PC-9 (cell line): ENCODE data around the gene PARM1. TPM values are rescaled to one million over a fixed set of nuclear protein-coding genes. Genes with fewer than 3 reads are reported as not detected.
A peak's percentile ranks its signal among the peaks of the same experiment; 100 is the strongest.

Experiments
- BruUV-seq: library from RNA; stranded (reverse); fragments of 400-500 nt; replicated peaks from 2 replicates; lab custom pipeline; 2021; lab: Mats Ljungman, UMichigan
- CTCF ChIA-PET: fragments of 300-600 bp; sonication (Branson Sonifier 250); formaldehyde crosslinking; loops from one replicate; lab custom pipeline; 2022; ENCODE audit warnings: antibody characterized with exemption; lab: Charles Lee
- POLR2A ChIA-PET: fragments of 300-600 bp; sonication (Branson Sonifier 250); formaldehyde crosslinking; loops from one replicate; lab custom pipeline; 2022; ENCODE audit warnings: antibody characterized with exemption; ENCODE audit not compliant: unreplicated experiment; lab: Charles Lee
- DNase-seq, 2 experiments: peaks; one replicate each; pipeline versions ENCODE4 v3.0.0 to v3.0.0-alpha.2; 2015 to 2022; ENCODE audit warnings: mixed read lengths in 1 of 2
- H2AFZ ChIP-seq: fragments of 200-600 bp; sonication (generic); 2 replicates; pipeline ENCODE4 v1.8.1; 2017; ENCODE audit warnings: antibody characterized with exemption
- H3F3A ChIP-seq: fragments of 200-600 bp; sonication (generic); 2 replicates; pipeline ENCODE4 v1.8.1; 2017; ENCODE audit warnings: antibody characterized with exemption, mild to moderate bottlenecking, low read depth; ENCODE audit not compliant: insufficient read depth
- H3K27ac ChIP-seq: fragments of 200-600 bp; sonication (generic); 2 replicates; pipeline ENCODE4 v1.6.1; 2016; ENCODE audit warnings: mixed run types
- H3K27me3 ChIP-seq: fragments of 200-600 bp; sonication (generic); 2 replicates; pipeline ENCODE4 v1.6.1; 2016; ENCODE audit warnings: low read depth, mixed run types; ENCODE audit not compliant: insufficient read depth
- H3K36me3 ChIP-seq: fragments of 200-600 bp; sonication (generic); 2 replicates; pipeline ENCODE4 v1.6.1; 2016; ENCODE audit warnings: low read depth, mixed run types
- H3K4me1 ChIP-seq: fragments of 200-600 bp; sonication (generic); replicated peaks from 2 replicates; pipeline ENCODE4 v1.6.1; 2016; ENCODE audit warnings: mixed run types; ENCODE audit not compliant: insufficient read depth
- H3K4me2 ChIP-seq: fragments of 200-600 bp; sonication (generic); 2 replicates; pipeline ENCODE4 v1.6.1; 2017; ENCODE audit warnings: mixed run types
- H3K4me3 ChIP-seq: fragments of 200-600 bp; sonication (generic); 2 replicates; pipeline ENCODE4 v1.6.1; 2016; ENCODE audit warnings: mixed run types
- H3K79me2 ChIP-seq: fragments of 200-600 bp; sonication (generic); 2 replicates; pipeline ENCODE4 v1.6.1; 2017; ENCODE audit warnings: low read depth, mixed run types
- H3K9me2 ChIP-seq: fragments of 200-600 bp; sonication (generic); 2 replicates; pipeline ENCODE4 v1.8.1; 2017; ENCODE audit warnings: mild to moderate bottlenecking; ENCODE audit not compliant: insufficient read depth
- H3K9me3 ChIP-seq: fragments of 200-600 bp; sonication (generic); 2 replicates; pipeline ENCODE4 v1.8.1; 2016; ENCODE audit warnings: low read depth; ENCODE audit not compliant: insufficient read depth
- H4K20me1 ChIP-seq: fragments of 200-600 bp; sonication (generic); 2 replicates; pipeline ENCODE4 v1.8.1; 2017; ENCODE audit not compliant: insufficient read depth
- EZH2 ChIP-seq: fragments of 200-600 bp; sonication (generic); IDR thresholded peaks from 2 replicates; pipeline ENCODE4 v1.8.0; 2017; ENCODE audit warnings: antibody characterized with exemption, low read depth
- intact Hi-C: fragments of 100-400 bp; cut with micrococcal nuclease; formaldehyde crosslinking; loops from one replicate; pipeline ENCODE4 v1.10.0; 2022; ENCODE audit not compliant: unreplicated experiment
- total RNA-seq: library from RNA; stranded (reverse); gene quantifications from 2 replicates; pipeline ENCODE4 v1.2.3, GENCODE V29; 2021
- TF ChIP-seq, protein P1 (sequence below): fragments of 200-600 bp; sonication (generic); conservative IDR thresholded peaks from 2 replicates; pipeline ENCODE4 v1.6.1; 2017; ENCODE audit warnings: mixed run types, antibody characterized with exemption, mild to moderate bottlenecking, moderate library complexity

The PARM1 gene
- total RNA-seq, 1 experiment from 2014 or later, result 0.44 TPM

DNA sequence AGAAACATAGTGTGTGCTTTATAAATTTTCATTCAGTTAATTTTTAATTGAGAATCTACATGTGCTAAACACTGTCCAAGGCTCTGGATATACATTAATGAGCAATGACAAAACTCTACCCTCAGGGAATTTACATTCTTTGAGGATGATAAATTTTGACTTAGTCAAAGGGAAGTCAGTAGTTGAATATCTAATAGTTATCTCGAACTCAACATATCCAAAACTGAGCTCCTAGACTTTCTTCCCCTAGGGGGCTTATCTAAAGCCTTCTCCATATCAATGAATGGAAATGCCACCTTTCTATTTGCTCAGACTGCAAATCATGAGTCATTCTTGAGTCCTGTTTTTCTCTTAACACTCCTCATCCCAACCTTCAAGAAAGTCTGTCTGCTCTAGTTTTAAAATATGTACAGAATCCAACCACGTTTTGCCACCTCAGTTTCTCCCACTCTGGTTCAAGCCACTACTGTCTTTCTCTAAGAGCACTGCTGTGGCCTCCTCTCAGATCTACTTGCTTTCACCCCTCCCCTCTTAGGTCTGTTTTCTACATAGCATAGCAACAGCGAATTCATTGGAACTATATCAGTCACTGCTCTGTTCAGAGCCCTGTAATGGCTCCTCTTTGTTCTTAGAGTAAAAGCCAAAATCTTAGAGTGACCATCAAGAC, 9.5 kb downstream of the PARM1 start:
- H3K9me3 ChIP-seq, result no peaks in the 10 kb centered on the region
- intact Hi-C loops, result no loop called here
- H4K20me1 ChIP-seq, result no peaks in the 10 kb centered on the region
- ChIA-PET CTCF (no interaction called here), POLR2A (interaction anchor here (0.7 kb wide), 1 partner anchor 1834 kb away, joined by 5 read pairs; no protein-coding TSS in a partner anchor)
- H2AFZ ChIP-seq, result no peak overlapping the region
- H3K27ac ChIP-seq, result no peak overlapping the region
- TF ChIP-seq, protein P1, sequence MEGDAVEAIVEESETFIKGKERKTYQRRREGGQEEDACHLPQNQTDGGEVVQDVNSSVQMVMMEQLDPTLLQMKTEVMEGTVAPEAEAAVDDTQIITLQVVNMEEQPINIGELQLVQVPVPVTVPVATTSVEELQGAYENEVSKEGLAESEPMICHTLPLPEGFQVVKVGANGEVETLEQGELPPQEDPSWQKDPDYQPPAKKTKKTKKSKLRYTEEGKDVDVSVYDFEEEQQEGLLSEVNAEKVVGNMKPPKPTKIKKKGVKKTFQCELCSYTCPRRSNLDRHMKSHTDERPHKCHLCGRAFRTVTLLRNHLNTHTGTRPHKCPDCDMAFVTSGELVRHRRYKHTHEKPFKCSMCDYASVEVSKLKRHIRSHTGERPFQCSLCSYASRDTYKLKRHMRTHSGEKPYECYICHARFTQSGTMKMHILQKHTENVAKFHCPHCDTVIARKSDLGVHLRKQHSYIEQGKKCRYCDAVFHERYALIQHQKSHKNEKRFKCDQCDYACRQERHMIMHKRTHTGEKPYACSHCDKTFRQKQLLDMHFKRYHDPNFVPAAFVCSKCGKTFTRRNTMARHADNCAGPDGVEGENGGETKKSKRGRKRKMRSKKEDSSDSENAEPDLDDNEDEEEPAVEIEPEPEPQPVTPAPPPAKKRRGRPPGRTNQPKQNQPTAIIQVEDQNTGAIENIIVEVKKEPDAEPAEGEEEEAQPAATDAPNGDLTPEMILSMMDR, result no peak
- no peak for TF ChIP-seq EZH2
- no peak overlapping the region for H3K4me2 ChIP-seq
- peaks cover 14% of the 10 kb centered on the region for H3K4me1 ChIP-seq
- no peaks in the 10 kb centered on the region; the same call in 1 of the 2 replicates for H3F3A ChIP-seq
- no peaks in the 10 kb centered on the region for H3K79me2 ChIP-seq
- no peaks in the 10 kb centered on the region for H3K9me2 ChIP-seq
- no peak overlapping the region for H3K4me3 ChIP-seq
- H3K27me3 ChIP-seq, result no peaks in the 10 kb centered on the region
- peak in 1 of 2 experiments; percentile 50 for DNase-seq
- no TSS peak for BruUV-seq
- H3K36me3 ChIP-seq, result no peaks in the 10 kb centered on the region

DNA sequence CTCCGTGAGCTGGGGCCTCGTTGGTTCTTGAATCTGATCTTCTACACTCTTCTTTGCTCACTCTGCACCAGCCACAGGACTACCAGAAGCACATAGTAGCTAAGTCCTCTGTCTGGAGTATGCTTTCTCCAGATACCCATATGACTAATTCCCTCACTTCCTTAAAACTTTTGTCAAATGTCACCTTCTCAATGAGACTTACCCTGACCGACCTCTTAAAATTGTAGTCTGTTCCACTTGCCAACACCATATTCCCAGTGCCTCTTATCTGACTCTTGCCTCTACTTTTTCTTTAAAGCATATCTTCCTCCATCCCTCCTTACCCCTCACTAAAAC, 10.0 kb downstream of the PARM1 start:
- no peaks in the 10 kb centered on the region for H3K79me2 ChIP-seq
- no peaks in the 10 kb centered on the region for H3K9me3 ChIP-seq
- ChIA-PET CTCF (no interaction called here), POLR2A (no interaction called here)
- no peak overlapping the region for H3K27ac ChIP-seq
- H3K4me2 ChIP-seq, result no peak overlapping the region
- BruUV-seq, result no TSS peak
- DNase-seq, result no peak
- TF ChIP-seq, protein P1, result no peak
- no peak for TF ChIP-seq EZH2
- H3K4me3 ChIP-seq, result no peak overlapping the region
- H3K9me2 ChIP-seq, result no peaks in the 10 kb centered on the region
- H3F3A ChIP-seq, result no peaks in the 10 kb centered on the region; the same call in 1 of the 2 replicates
- peaks cover 14% of the 10 kb centered on the region for H3K4me1 ChIP-seq
- intact Hi-C loops, result no loop called here
- H3K27me3 ChIP-seq, result no peaks in the 10 kb centered on the region
- no peak overlapping the region for H2AFZ ChIP-seq
- no peaks in the 10 kb centered on the region for H4K20me1 ChIP-seq
- H3K36me3 ChIP-seq, result no peaks in the 10 kb centered on the region

DNA sequence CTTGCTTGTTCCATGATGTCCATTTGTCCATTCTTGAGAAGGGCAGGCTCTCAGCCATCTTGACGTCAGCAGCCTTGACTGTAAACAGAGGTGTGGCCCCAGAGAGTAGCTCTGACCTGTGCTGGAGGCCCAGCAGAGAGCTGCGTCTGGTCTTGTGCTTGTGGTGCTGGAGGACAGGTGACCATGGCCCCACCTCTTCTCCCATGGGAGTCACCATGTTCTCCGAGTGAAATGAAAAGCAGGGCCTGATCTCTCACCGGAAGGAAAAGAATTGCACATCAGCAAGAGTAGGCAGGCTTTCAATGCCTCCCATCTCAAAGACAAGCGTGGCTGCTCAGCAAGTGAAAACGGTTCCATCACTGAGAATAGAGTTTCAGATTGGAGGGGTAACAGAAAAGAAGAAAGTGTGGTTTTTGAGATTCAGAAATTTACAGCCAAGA, 11.5 kb downstream of the PARM1 start:
- DNase-seq, result no peak
- no peaks in the 10 kb centered on the region for H3K9me2 ChIP-seq
- H3K36me3 ChIP-seq, result no peaks in the 10 kb centered on the region
- no peak overlapping the region for H3K27ac ChIP-seq
- H3K9me3 ChIP-seq, result no peaks in the 10 kb centered on the region
- peaks cover 14% of the 10 kb centered on the region for H3K4me1 ChIP-seq
- TF ChIP-seq, protein P1, result no peak
- TF ChIP-seq EZH2, result no peak
- H3K4me2 ChIP-seq, result no peak overlapping the region
- POLR2A ChIA-PET, result no interaction called here
- H4K20me1 ChIP-seq, result no peaks in the 10 kb centered on the region
- H3K79me2 ChIP-seq, result no peaks in the 10 kb centered on the region
- CTCF ChIA-PET, result interaction anchor here (0.6 kb wide), 1 partner anchor 579 kb away, joined by 3 read pairs; no protein-coding TSS in a partner anchor
- H3F3A ChIP-seq, result no peaks in the 10 kb centered on the region; the same call in 1 of the 2 replicates
- H2AFZ ChIP-seq, result no peak overlapping the region
- no peaks in the 10 kb centered on the region for H3K27me3 ChIP-seq
- no peak overlapping the region for H3K4me3 ChIP-seq
- intact Hi-C loops, result no loop called here
- no TSS peak for BruUV-seq
